GM19035 (cell line): Measurements from ENCODE around the gene FCGBP.
"Not testable (repeated sequence)": the region's sequence is repeated elsewhere in the genome, so short reads cannot be mapped to it uniquely, and the experiment has no call there.

Experiments used
- ATAC-seq: cut with Tn5 transposase; IDR thresholded peaks from one replicate; pipeline ENCODE4 v1.9.1; 2021; ENCODE audit not compliant: unreplicated experiment

The FCGBP gene

DNA sequence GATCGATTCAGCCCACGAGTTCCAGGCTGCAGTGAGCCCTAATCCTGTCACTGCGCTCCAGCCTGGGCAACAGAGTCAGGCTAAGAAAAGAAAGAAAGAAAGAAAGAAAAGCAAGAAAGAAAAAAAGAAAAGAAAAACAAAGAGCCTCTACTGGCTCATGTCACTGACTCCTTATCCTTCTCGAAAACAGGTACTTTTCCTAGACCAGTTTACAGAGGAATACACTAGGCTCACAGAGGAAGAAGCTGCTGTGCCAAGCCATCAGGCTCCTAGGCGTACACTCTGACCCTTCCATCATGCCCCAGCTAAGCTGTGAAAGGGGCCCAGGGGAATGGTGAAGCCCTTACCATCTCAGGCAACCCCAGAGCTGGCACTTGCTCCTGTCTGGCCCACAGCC, 41.9 kb downstream of the FCGBP start:
- ATAC-seq: not testable (repeated sequence)

DNA sequence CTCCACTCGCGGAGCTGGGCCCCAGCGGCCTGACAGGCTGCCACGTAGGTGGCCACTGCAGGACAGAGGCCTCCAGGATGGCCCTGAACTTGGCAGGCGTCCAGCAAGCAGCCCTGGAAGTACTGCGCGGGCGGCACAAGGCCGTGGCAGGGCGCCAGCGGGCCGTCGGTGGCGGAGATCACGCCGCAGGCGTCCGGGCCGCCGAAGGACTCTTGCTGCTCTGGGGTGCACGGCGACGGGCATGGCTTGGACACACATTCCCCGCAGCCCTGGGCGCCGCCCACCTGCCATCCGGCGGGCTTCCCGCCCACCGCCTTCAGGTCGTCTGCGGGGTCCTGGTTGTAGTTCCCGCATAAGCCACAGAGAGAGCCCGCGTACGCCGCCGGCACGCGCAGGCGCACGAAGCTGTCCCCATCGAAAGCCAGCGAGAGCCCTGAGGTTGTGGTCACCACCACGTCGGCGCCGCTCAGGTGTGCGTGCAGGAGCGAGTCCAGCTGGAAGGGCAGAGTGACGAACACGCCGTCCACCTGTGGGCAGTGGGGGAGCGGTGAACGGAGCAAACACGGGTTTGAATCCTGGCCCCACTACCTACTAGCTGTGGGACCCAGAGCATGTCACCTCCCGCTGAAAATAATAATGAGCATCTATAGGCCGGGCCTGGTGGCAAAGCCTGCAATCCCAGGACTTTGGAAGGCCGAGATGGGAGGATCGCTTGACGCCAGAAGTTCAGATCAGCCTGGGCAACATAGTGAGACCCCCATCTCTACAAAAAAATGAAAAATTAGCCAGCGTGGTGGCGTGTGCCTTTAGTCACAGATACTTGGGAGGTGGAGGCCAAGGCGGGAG, 42.6 kb downstream of the FCGBP start:
- ATAC-seq: not testable (repeated sequence)

DNA sequence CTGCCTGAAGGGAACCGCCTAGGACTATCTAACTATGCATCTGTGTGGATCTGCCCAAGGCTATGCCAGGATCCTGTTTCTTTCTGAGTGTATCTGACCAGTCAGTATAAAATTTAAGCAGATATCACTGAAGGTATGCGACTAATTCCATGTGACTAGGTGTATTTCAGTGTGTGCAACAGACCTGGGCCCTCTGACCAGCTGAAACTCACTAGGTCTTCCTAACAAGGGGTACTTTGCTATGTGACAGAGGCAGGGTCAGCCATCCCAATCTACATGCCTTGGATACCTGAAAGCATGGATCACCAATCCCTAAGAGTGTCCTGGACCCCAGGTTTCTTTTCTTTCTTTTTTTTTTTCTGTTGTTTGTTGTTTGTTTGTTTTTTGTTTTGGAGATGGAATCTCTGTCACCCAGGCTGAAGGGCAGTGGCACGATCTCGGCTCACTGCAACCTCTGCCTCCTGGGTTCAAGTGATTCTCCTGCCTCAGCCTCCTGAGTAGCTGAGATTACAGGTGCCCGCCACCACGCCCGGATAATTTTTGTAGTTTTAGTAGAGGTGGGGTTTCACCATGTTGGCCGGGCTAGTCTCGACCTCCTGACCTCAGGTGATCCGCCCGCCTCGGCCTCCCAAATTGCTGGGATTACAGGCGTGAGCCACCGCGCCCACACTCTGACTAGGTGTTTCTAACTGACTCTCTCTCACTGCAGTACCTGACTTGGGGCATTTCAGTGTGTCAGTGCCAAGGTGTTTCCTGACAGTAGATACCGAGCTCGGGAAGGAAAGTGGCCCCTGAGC, 43.5 kb downstream of the FCGBP start:
- ATAC-seq: no peak

DNA sequence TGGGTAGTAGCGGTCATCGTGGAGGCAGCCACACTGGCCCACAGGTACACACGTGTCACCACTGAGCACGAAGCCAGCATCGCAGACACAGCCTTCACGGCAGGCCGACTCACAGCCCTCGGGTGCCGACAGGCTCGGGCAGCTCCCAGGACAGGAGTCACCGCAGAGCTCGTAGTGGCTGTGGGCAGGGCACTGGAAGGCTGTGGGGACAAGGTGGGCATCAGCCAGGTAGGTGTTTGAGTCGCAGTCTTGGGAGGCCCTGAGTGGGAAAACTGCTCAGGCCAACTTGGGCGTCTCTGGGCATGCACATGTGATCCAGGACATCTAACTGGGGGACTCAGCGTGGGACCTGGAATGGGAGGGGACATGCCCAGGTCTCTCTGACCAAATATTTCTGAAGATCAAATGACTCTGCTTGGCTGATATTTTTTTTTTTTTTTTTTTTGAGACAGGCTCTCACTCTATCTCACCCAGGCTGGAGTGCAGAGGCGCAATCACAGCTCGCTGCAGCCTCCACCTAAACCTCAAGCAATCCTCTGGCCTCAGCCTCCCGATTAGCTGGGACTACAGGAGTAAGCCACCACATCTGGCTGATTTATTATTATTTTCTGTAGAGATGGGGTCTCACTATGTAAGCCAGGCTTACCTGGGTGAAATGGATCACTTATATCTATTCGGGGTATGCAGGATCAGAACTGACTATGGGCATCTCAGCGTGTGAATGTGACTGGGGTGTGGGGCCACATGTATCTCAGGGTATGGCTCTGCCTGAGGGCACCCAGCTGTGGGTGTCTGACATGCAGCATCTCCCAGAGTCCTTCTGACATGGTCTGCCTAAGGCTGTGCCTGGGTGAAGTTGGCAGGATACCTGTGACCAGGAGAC, 44.3 kb downstream of the FCGBP start:
- not testable (repeated sequence) for ATAC-seq

DNA sequence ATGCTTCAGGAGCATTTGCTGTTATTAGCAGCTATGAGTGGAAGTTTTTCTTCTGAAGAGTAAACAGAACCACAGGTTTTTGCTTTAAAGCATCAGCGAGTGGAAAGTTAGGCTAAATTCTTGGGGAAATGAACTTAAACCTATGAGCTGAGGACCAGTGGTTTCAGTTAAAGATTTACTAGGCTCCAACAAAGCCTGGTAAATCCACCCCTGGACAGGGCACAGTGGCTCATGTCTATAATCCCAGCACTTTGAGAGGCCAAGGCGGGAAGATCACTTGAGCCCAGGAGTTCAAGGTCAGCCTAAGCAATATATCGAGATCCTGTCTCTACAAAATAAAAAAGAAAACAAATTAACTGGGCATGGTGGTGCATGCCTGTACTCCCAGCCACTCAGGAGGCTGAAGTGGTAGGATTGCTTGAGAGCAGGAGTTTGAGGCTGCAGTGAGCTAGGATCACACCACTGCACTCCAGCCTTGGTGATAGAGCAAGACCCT, 46.9 kb downstream of the FCGBP start:
- not testable (repeated sequence) for ATAC-seq

DNA sequence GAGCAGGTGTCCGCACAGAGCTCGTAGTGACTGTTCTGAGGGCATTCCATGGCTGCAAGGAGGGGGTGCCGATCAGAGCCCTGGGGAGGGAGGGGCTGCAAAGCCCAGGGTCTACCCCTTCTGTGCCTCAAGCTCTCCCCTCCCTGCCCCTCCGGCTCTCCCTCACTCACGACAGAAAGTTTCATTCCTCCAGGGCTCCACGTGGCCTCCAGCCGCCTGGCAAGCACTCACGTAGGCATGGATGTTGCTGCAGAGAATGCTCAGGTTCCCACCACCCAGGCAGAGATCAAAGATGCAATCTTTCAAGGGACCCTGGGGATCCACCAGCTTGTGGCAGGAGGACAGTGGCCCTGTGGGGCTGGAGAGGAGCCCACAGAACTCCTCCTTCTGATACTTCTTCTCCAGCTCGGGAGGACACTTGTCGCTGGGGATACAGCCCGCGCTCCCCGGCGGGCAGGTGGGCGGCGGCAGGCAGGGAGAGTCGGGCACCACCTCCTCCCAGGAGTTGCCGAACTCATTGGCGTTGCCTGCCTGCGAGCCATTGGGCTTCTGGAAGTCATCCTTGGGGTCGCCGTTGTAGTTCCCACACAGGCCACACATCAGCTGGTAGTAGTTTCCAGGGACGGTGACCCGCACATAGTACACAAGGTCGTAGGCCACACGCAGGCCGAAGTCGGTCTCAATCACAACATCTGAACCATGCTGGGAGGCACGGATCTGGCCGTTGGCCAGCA, 48.4 kb downstream of the FCGBP start:
- not testable (repeated sequence) for ATAC-seq

DNA sequence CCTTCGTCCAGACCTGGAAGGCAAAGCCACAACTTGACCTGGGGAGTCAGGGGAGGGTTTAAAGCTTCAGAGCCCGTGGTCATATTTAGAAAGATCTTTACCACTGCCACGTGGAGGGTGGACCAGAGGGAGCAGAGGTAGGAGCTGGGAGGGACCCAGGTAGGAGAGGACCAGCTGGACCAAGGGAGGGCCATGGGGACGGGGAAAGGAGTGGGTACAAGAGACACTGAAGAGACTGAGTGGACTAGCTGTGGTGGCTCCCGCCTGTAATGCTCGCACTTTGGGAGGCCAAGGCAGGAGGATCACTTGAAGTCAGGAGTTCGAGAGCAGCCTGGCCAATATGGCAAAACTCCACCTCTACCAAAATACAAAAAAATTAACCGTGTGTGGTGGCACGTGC, 49.7 kb downstream of the FCGBP start:
- ATAC-seq: not testable (repeated sequence)
